HG02840 (cell line): ENCODE results near the gene P4HA3.

Experiments
- ATAC-seq: cut with Tn5 transposase; IDR thresholded peaks from one replicate; pipeline ENCODE4 v1.9.1; 2021; ENCODE audit warnings: mild to moderate bottlenecking, moderate library complexity, moderate number of reproducible peaks; ENCODE audit not compliant: unreplicated experiment, low FRiP score

P4HA3 gene

GRCh38 chr11:74268456-74268855 lies 43.0 kb downstream of the P4HA3 start:
- ATAC-seq, result no peak

GRCh38 chr11:74267014-74267413 lies 44.4 kb downstream of the P4HA3 start:
- ATAC-seq, result no peak

- ATAC-seq, result no peak
Measured at GRCh38 chr11:74265256-74265655, 46.2 kb downstream of the P4HA3 start.

GRCh38 chr11:74262725-74263124 lies 48.7 kb downstream of the P4HA3 start:
- ATAC-seq, result no peak

- no peak for ATAC-seq
Measured at GRCh38 chr11:74257959-74258553, 53.4 kb downstream of the P4HA3 start.

GRCh38 chr11:74256378-74257133 lies 54.9 kb downstream of the P4HA3 start:
- no peak for ATAC-seq

GRCh38 chr11:74255741-74256375 lies 55.6 kb downstream of the P4HA3 start:
- no peak for ATAC-seq

- ATAC-seq, result no peak
Measured at GRCh38 chr11:74253361-74253760, 58.1 kb downstream of the P4HA3 start.

- ATAC-seq, result no peak
Measured at GRCh38 chr11:74249496-74249895, 61.9 kb downstream of the P4HA3 start.

GRCh38 chr11:74248469-74248868 lies 63.0 kb downstream of the P4HA3 start:
- ATAC-seq, result no peak

- ATAC-seq, result no peak
Measured at GRCh38 chr11:74238243-74238642, 73.2 kb downstream of the P4HA3 start.

- ATAC-seq, result no peak
Measured at GRCh38 chr11:74237541-74237940, 73.9 kb downstream of the P4HA3 start.

GRCh38 chr11:74235121-74235520 lies 76.3 kb downstream of the P4HA3 start:
- no peak for ATAC-seq

GRCh38 chr11:74233683-74234082 lies 77.8 kb downstream of the P4HA3 start:
- ATAC-seq, result no peak

- no peak for ATAC-seq
Measured at GRCh38 chr11:74232311-74232950, 79.0 kb downstream of the P4HA3 start.

GRCh38 chr11:74226907-74227306 lies 84.5 kb downstream of the P4HA3 start:
- ATAC-seq, result no peak

- no peak for ATAC-seq
Measured at GRCh38 chr11:74225565-74225964, 85.9 kb downstream of the P4HA3 start.

- no peak for ATAC-seq
Measured at GRCh38 chr11:74221816-74222215, 89.6 kb downstream of the P4HA3 start.

GRCh38 chr11:74220376-74220775 lies 91.1 kb downstream of the P4HA3 start:
- ATAC-seq, result no peak
